ENCODE data around the gene ULBP1.

DNA sequence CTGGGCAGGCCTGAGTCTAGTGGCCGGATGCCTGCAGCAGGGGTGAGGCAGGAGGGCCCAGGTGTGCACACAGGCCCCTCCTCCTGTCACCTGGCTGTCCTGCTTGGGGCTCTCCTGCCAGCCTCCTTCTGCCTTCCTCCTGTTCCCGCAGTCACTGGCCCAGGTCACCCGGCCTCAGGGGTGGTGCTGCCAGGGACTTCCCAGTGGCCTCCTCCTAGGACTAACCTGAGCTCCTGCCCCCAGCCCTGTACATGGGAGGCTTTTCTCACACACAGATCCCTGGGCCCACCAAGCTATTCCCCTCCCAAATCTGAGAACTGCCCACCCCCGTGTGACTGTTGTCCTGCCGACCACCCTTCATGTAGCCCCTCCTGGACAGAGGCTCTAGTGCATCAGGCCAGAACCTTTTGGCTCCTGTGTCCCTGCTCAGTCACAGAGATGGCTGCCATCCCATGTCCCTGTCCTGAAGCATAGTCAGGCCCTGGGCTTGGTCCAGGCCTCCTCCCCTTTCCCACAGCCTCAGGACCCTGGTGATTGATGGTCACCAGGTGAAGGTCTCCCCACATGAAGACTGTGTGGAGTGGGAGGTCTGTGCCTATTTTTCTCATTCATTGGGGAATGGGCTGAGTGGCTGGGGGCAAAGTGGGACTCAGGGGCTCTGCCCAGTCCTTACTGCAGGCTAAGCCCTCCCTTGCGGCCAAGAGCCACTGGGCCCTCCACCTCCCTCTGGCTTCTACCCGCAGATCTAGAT, 1.1 kb upstream of the ULBP1 start:
- TF ChIP-seq, protein P1, sequence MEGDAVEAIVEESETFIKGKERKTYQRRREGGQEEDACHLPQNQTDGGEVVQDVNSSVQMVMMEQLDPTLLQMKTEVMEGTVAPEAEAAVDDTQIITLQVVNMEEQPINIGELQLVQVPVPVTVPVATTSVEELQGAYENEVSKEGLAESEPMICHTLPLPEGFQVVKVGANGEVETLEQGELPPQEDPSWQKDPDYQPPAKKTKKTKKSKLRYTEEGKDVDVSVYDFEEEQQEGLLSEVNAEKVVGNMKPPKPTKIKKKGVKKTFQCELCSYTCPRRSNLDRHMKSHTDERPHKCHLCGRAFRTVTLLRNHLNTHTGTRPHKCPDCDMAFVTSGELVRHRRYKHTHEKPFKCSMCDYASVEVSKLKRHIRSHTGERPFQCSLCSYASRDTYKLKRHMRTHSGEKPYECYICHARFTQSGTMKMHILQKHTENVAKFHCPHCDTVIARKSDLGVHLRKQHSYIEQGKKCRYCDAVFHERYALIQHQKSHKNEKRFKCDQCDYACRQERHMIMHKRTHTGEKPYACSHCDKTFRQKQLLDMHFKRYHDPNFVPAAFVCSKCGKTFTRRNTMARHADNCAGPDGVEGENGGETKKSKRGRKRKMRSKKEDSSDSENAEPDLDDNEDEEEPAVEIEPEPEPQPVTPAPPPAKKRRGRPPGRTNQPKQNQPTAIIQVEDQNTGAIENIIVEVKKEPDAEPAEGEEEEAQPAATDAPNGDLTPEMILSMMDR (IDR thresholded peaks at IDR 0.05): no peak
- no peak for TF ChIP-seq EZH2 (IDR thresholded peaks at IDR 0.05)

All from neural progenitor cell (in vitro differentiated cells).